ENCODE data around the gene WNK2.

DNA sequence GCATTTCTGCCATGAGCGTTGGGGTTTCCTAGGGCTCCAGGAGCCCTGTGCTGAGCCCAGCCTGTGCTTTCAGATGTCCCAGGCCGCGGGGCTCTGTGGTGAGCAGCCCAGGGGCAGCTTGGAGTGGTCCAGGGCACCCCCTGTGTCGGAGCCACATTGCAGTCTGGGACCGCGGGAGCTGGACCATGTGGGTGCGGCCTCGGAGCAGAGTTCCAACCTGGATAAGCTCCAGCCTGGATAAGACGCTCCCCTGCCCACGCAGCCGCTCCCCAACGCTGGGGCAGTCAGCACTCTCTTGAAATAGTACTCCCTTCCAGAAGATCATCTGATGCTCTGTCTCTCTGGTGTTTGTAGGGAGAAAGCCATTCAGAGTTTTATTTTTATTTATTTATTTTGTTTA lies 111.1 kb downstream of the WNK2 start:
- no peak for TF ChIP-seq POLR2AphosphoS5 (IDR thresholded peaks at IDR 0.05)
- TF ChIP-seq, protein P1, sequence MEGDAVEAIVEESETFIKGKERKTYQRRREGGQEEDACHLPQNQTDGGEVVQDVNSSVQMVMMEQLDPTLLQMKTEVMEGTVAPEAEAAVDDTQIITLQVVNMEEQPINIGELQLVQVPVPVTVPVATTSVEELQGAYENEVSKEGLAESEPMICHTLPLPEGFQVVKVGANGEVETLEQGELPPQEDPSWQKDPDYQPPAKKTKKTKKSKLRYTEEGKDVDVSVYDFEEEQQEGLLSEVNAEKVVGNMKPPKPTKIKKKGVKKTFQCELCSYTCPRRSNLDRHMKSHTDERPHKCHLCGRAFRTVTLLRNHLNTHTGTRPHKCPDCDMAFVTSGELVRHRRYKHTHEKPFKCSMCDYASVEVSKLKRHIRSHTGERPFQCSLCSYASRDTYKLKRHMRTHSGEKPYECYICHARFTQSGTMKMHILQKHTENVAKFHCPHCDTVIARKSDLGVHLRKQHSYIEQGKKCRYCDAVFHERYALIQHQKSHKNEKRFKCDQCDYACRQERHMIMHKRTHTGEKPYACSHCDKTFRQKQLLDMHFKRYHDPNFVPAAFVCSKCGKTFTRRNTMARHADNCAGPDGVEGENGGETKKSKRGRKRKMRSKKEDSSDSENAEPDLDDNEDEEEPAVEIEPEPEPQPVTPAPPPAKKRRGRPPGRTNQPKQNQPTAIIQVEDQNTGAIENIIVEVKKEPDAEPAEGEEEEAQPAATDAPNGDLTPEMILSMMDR (IDR thresholded peaks at IDR 0.05) = no peak

All from esophagus muscularis mucosa (tissue), 3 donors.